Measurements from ENCODE around the gene GPATCH4.

The GPATCH4 gene

GRCh38 chr1:156583821-156584622 is 17.3 kb downstream of the GPATCH4 start:
- peak; percentile 60 for DNase-seq (ENCODE audit: insufficient read length)
- peak; percentile 84 for FAIRE-seq
- TF ChIP-seq POLR2AphosphoS5 (IDR thresholded peaks at IDR 0.05; ENCODE audit: low read depth, low read length) (no peak), POLR2A (IDR thresholded peaks at IDR 0.05; ENCODE audit: low read depth, low read length) (no peak), TAF1 (IDR thresholded peaks at IDR 0.05; ENCODE audit: borderline replicate concordance, low read depth, low read length) (no peak)

- peak; percentile 71 for FAIRE-seq
- DNase-seq (ENCODE audit: insufficient read length), result no peak
- TF ChIP-seq TAF1 (IDR thresholded peaks at IDR 0.05; ENCODE audit: borderline replicate concordance, low read depth, low read length) (no peak), POLR2AphosphoS5 (IDR thresholded peaks at IDR 0.05; ENCODE audit: low read depth, low read length) (no peak)
These were observed 18.8 kb downstream of the GPATCH4 start for GRCh38 chr1:156582388-156583017.

GRCh38 chr1:156581661-156582387 is 19.5 kb downstream of the GPATCH4 start:
- no peak for TF ChIP-seq POLR2A (IDR thresholded peaks at IDR 0.05; ENCODE audit: low read depth, low read length)
- TF ChIP-seq TAF1 (IDR thresholded peaks at IDR 0.05; ENCODE audit: borderline replicate concordance, low read depth, low read length), result no peak
- no peak for TF ChIP-seq POLR2AphosphoS5 (IDR thresholded peaks at IDR 0.05; ENCODE audit: low read depth, low read length)
- FAIRE-seq (peak; percentile 50), DNase-seq (ENCODE audit: insufficient read length) (peak; percentile 48)

- DNase-seq (ENCODE audit: insufficient read length) (no peak), FAIRE-seq (no peak)
- TF ChIP-seq POLR2AphosphoS5 (IDR thresholded peaks at IDR 0.05; ENCODE audit: low read depth, low read length) (no peak), TAF1 (IDR thresholded peaks at IDR 0.05; ENCODE audit: borderline replicate concordance, low read depth, low read length) (no peak), POLR2A (IDR thresholded peaks at IDR 0.05; ENCODE audit: low read depth, low read length) (no peak)
These were observed 21.8 kb downstream of the GPATCH4 start, which contains the start of gene TTC24 for GRCh38 chr1:156579472-156579871. Gene TTC24, plus strand, starts transcription at chr1:156579723. Its CDS starts 1,642 bp downstream, at chr1:156581365.

- FAIRE-seq, result no peak
- TF ChIP-seq POLR2AphosphoS5 (IDR thresholded peaks at IDR 0.05; ENCODE audit: low read depth, low read length) (no peak), TAF1 (IDR thresholded peaks at IDR 0.05; ENCODE audit: borderline replicate concordance, low read depth, low read length) (no peak), POLR2A (IDR thresholded peaks at IDR 0.05; ENCODE audit: low read depth, low read length) (no peak)
- no peak for DNase-seq (ENCODE audit: insufficient read length)
These were observed 23.2 kb downstream of the GPATCH4 start for GRCh38 chr1:156578055-156578454.

- DNase-seq (ENCODE audit: insufficient read length) (no peak), FAIRE-seq (no peak)
- no peak for TF ChIP-seq POLR2A (IDR thresholded peaks at IDR 0.05; ENCODE audit: low read depth, low read length)
- TF ChIP-seq TAF1 (IDR thresholded peaks at IDR 0.05; ENCODE audit: borderline replicate concordance, low read depth, low read length), result no peak
- TF ChIP-seq POLR2AphosphoS5 (IDR thresholded peaks at IDR 0.05; ENCODE audit: low read depth, low read length), result no peak
These were observed 23.7 kb downstream of the GPATCH4 start for GRCh38 chr1:156577550-156577949.

GRCh38 chr1:156574039-156574633 is 27.1 kb downstream of the GPATCH4 start:
- DNase-seq (ENCODE audit: insufficient read length) (no peak), FAIRE-seq (no peak)
- TF ChIP-seq TAF1 (IDR thresholded peaks at IDR 0.05; ENCODE audit: borderline replicate concordance, low read depth, low read length) (no peak), POLR2AphosphoS5 (IDR thresholded peaks at IDR 0.05; ENCODE audit: low read depth, low read length) (no peak), POLR2A (IDR thresholded peaks at IDR 0.05; ENCODE audit: low read depth, low read length) (no peak)

GRCh38 chr1:156572663-156573018 is 28.6 kb downstream of the GPATCH4 start:
- TF ChIP-seq TAF1 (IDR thresholded peaks at IDR 0.05; ENCODE audit: borderline replicate concordance, low read depth, low read length) (no peak), POLR2A (IDR thresholded peaks at IDR 0.05; ENCODE audit: low read depth, low read length) (no peak), POLR2AphosphoS5 (IDR thresholded peaks at IDR 0.05; ENCODE audit: low read depth, low read length) (no peak)
- FAIRE-seq (no peak), DNase-seq (ENCODE audit: insufficient read length) (no peak)

- peak; percentile 95 for DNase-seq (ENCODE audit: insufficient read length)
- peak; percentile 17 for FAIRE-seq
- TF ChIP-seq TAF1 (IDR thresholded peaks at IDR 0.05; ENCODE audit: borderline replicate concordance, low read depth, low read length), result no peak
- no peak for TF ChIP-seq POLR2A (IDR thresholded peaks at IDR 0.05; ENCODE audit: low read depth, low read length)
- no peak for TF ChIP-seq POLR2AphosphoS5 (IDR thresholded peaks at IDR 0.05; ENCODE audit: low read depth, low read length)
These were observed 29.2 kb downstream of the GPATCH4 start, which contains the start of gene IQGAP3 for GRCh38 chr1:156571919-156572662. Gene IQGAP3, minus strand, starts transcription at chr1:156572565. Its CDS starts 36 bp downstream, at chr1:156572529.

GRCh38 chr1:156571261-156571852 is 29.9 kb downstream of the GPATCH4 start:
- FAIRE-seq, result no peak
- DNase-seq (ENCODE audit: insufficient read length), result no peak
- no peak for TF ChIP-seq POLR2AphosphoS5 (IDR thresholded peaks at IDR 0.05; ENCODE audit: low read depth, low read length)
- no peak for TF ChIP-seq POLR2A (IDR thresholded peaks at IDR 0.05; ENCODE audit: low read depth, low read length)
- no peak for TF ChIP-seq TAF1 (IDR thresholded peaks at IDR 0.05; ENCODE audit: borderline replicate concordance, low read depth, low read length)

Measured in GM12892 (cell line).